HG02623 (cell line): Measurements from ENCODE around the gene SYNE3.

Source experiments
- ATAC-seq: cut with Tn5 transposase; IDR thresholded peaks from one replicate; pipeline ENCODE4 v1.9.1; 2021; ENCODE audit warnings: moderate library complexity; ENCODE audit not compliant: unreplicated experiment

The SYNE3 gene

GRCh38 chr14:95490727-95491451, 25.6 kb downstream of the SYNE3 start:
- no peak for ATAC-seq

- ATAC-seq = no peak
Measured at GRCh38 chr14:95490138-95490509, 26.3 kb downstream of the SYNE3 start.

DNA sequence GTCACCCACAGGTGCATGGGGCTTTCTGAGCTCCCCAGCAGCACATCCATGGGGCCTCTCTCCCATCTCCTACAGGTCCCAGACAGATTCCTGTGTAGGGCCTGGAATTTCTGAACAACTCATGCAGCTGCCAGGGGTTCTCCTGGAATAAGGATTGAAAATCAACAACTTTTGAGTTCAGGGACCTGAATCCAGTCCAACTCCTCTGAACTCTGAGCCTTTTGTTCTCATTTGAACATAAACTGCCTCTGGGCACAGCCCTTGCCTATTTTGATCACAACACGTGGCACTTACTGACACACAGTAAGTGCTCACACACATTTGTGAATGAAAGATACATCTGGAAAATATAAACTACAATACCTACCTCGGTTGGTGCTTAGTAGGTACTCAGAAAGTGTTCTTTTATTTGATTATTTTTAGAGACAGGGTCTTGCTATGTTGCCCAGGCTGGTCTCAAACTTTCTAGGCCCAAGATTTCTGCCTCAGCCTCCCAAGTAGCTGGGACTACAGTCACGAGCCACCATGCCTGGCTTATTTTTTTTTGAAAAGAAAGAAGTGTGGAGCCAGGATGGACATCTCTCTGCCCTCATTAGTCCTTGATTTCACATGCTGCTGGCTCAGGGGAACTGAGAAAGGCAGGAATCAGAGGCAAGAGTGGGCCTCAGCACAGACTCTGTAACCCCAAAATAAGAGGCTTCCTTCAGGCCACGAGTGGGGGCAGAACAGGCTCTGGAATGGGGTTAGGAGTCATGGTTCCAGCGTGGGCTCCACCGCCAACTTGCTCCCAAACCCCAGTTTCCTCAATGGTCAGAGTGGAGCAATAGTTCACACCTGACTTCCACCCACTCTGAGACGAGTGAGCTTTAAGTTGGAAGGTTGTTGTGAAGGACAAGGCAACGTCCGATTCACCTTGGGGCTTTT, 27.0 kb downstream of the SYNE3 start:
- no peak for ATAC-seq

GRCh38 chr14:95488376-95489213, 27.9 kb downstream of the SYNE3 start:
- ATAC-seq = no peak

GRCh38 chr14:95487669-95488084, 28.8 kb downstream of the SYNE3 start:
- ATAC-seq = no peak

DNA sequence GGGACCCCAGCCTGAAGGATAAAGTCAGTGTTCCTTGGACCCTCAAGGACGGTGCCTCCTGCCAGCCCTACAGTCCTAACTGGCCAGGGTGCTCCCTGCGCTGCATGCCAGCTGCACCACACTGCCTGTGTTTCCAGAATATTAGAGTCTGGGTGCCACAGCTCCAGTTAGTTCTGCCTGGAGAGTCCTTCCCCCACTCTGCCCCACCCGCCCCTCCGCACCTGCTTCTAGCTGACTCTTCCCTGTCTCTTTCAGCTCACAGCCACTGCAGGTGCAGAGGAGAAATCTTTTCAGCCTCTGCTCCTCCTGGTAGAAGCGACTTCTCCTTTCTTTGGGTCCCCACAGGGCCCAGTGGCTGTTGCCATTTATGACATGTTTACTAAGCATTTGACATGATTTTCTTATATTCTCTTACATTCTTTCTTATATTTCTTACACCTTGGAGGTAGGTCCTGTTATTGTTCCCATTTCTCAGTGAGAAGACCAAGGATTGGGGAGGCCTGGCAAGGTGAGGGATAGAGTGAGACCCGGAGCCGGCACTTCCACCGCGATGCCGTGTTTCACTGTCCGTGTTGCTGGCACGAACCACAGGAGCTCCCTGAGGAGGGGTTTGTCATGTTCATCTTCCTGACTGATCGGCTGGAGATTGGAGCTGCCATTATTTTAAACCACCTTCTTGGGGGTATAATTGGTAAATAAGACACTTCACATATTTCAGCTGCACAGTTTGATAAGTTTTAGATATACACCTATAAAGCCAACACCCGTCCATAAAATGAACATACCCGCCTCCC, 29.4 kb downstream of the SYNE3 start:
- no peak for ATAC-seq

DNA sequence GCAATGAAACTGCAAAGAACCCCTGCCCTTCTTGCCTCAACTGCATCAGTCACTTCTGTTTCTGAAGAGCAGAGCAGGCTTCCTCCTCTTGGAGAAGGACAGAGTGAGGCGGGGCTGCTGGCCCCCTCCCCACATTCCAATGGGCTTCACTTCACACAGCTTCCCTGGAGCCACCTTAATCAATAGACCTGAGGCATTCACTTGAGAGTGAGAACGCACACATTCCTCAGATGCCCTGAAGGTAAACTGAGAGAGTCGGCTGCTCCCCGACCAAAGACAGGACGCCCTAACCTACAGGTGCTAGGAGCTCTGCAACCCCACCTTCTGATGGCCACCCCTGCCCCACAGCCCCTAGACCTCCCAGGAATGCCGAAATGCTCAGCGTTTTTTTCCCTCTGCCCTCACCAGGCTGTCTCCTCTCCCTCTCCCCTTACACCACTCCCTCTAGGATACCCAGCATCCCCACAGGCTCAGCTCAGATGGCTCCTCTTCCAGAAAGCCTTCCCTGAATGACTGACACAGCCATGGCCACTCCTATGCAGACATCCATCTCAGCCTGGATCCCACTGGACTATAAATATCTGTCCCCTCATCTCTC, 31.1 kb downstream of the SYNE3 start:
- no peak for ATAC-seq

- no peak for ATAC-seq
Measured at GRCh38 chr14:95484296-95484695, 32.2 kb downstream of the SYNE3 start.

DNA sequence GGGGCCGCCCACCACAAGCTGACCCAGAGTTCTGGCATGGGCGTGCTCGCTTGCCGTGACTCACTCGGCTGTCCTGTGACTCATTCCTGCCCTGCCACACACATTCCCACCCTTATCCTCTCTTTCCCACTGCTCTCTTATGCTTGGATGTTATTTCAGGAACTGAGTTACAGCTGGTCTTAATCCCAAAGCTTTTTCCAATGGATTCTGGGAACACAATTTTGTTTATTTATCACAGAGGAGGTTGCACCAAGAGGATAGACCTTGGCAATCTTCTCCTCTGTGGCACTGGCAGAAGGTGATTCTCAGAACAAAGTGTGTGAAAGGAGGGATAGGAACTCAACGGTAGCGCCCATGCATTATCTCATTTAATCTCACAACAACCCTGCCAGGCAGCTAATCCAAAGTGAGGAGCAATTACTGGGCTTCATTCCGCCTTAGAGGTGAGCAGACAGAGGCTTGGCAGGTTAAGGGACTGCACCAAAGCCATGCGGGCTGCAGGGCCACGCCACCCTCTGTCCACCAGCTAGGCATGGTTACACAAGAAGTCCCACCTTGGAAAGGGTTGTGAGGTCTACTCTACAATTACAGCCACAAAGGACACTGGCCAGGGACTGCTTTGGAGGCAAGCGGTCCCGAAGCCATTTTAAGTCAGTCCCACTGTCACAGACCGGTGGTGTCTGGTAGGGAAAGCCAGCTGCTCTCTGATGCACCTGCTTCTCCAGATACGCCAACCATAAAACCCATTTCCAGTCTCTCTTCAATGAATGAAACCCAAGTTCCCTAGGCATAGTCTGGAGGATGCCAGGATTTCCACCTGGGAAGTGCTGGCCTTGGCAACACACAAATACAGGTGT, 32.9 kb downstream of the SYNE3 start:
- ATAC-seq = no peak

GRCh38 chr14:95482627-95483308, 33.7 kb downstream of the SYNE3 start:
- no peak for ATAC-seq

- no peak for ATAC-seq
Measured at GRCh38 chr14:95481391-95482022, 34.9 kb downstream of the SYNE3 start.

DNA sequence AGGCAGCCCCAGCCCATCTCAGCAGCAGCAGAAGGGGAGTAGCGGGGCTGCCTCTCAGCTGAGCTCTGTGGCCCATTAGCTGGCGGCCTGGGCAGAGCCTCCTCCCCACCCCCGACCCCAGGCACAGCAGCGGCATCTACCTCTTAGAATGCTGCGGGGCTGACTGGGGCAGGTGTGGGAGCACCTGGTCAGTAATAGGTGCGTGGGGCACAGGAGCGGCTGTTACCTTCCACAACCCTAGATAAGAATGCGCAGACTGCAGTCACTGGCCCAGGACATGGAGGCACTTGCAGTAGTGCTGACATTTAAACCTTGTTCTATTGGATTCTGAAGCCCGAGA, 35.6 kb downstream of the SYNE3 start:
- no peak for ATAC-seq

DNA sequence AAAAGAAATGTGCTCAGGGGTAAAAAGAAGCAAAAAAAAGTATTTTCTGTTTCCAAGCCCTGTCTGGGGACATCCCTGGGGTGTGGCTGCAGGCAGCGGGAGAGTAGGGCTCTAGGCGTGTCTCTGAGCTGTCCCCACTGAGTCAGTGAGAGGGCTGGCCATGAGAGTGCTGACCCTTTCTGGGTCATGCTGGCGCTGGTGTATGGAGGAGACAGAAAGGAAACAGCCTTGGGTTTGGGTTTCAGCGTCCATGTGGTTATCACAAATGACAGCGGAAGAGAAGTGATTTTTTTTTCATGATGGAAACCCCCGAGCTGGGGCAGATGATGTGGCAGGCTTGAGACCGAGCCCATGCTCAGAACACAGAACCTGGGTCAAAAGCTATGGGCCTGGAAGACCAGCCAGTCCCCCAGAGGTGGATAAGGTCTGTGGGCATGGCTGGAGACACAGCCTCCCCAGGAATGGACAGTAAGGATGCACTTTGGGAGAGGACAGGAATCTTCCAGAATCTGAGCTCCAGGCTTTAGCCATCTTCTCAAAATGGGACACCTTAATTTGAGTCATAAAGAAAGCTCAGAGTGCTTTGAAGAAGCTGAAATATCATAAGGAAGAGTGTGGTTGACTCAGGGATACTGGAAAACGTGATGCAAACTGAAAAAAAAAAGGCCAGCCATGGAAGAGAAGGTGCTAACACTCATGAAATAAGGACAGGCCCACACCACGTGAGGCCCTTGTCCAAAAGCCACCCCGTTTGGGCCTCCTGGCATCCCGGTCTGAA, 36.2 kb downstream of the SYNE3 start:
- peak; percentile 43 for ATAC-seq

GRCh38 chr14:95479494-95479893, 37.0 kb downstream of the SYNE3 start:
- no peak for ATAC-seq

DNA sequence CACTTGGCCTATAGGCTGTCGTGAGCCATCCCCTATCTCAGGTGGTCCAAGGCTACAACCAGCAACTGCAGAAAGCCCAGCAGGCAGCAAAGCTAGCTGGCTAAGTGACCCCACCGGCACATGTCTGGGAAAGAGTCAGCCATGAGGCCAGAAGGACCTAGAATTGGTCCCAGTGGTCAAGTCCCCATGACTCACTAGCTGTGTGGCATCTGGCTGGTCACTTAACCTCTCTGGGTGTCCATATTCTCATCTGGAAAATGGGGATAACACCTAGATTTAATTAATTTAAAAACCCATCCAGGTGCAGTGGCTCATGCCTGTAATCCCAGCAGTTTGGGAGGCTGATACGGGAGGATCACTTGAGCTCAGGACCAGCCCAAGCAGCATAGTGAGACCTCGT, 37.6 kb downstream of the SYNE3 start:
- ATAC-seq = no peak

GRCh38 chr14:95478309-95478708, 38.1 kb downstream of the SYNE3 start:
- no peak for ATAC-seq
